Left kidney (tissue), 2 donors: ENCODE data around the gene CEP162. TPM values are rescaled to one million over a fixed set of nuclear protein-coding genes. Genes with fewer than 3 reads are reported as not detected.
"Not testable (repeated sequence)": the region's sequence is repeated elsewhere in the genome, so short reads cannot be mapped to it uniquely, and the experiment has no call there.

Source experiments
- DNase-seq: peaks from one replicate; pipeline ENCODE4 v3.0.0-alpha.2; 2013
- polyA plus RNA-seq: library from polyadenylated mRNA; unstranded; fragments of 120-200 nt; gene quantifications from one replicate; pipeline ENCODE4 v1.2.1, GENCODE V29; 2013; ENCODE audit not compliant: insufficient read length

Gene CEP162
- polyA plus RNA-seq, 1 donor = 29.2 TPM

DNA sequence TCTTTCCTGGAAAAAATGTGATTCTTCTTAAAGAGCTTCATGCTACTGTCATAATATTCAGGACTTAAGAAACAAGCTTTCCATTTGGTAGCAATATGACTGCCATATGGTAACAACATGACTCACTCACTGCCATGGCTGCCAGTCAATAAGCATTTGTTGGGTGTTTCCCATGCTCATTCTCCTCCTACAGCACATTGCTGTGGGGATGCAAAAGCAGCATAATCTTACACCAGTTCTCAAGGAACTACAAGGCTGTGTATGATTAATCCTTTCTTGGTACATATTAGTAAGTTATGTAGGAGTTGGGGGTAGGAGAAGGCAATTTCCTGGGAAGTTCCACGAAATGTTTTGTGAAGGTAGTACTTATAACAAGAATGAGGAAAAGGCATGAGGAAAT lies 76.7 kb downstream of the CEP162 start:
- no peak for DNase-seq

DNA sequence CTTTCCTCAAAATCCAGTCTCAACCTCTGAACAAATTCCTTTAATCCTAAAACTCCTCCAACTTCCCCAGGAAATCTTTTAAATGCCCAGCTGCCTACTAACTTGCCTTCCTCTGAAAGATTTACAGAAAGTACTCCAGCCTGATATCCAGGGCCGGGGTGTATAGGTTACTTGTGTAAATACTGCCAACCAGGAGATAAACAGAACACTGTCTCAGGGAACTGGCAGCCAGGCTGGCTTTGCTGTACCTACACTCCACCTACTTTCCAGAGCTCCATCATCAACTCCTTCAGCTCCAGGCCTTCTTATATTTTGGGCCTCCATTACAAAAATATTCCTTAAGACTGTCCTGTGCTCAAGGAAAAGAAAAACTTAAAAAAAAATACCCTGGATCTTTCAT lies 85.9 kb downstream of the CEP162 start:
- peak; percentile 18 for DNase-seq

DNA sequence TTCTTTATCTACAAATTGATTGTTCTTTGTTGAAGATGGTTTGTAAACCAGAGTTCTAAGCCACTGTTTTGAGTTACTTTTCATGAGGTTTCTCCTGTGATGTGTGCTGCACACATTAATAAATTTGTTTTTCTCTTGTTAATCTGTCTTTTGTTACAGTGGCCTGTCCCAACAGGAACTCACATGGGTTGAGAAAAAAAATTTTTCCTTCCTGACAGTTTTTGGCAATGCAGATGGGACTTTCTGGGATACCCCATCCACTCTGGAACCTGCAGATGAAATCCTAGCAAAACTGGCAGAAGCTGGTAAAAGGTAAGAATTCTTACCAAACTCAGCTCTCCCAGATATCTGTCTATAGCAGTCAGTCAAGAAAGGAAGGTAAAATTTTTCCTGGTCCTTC lies 88.1 kb downstream of the CEP162 start:
- no peak for DNase-seq

DNA sequence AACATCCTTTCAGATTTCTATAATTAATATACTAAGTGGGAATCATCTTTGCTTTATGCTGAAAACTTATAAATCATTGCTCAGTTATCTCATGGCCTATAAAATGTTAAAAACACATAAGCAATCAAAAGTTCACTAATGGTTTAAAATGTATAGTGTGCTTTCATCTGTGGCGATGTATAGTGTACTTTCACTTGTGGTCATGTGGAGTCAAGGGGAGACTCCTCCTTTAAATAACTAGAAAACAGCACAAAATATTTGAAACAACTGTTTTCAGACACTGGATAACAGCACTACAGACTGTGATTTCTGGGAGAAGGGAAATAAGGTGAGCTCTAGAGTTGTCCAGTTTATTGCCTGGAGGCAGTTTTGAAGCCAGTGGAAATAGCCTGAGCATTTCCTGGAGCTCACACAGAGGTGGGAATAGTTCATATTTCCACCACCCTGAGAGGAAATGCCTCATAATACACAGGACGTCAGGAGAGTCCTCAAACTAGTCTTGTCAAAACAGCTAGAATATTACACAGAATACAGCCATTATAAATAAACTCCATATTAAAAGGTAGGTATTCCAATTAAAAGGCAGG lies 89.4 kb downstream of the CEP162 start:
- no peak for DNase-seq

DNA sequence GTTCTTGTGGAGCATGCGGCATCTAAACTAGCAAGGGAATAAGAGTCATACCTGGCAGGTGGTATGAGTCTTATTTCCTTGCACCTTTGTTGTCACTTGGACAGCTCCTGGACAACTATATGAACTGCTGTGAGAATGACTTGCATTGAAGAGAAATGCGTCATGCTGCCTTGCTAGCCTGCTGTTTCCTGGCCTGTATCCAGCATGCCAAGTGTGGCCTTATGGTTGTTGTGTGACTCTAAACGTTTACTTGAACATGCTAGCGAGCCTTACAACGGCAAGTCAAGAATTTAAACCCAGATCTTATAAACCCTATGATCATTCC lies 90.4 kb downstream of the CEP162 start:
- no peak for DNase-seq

DNA sequence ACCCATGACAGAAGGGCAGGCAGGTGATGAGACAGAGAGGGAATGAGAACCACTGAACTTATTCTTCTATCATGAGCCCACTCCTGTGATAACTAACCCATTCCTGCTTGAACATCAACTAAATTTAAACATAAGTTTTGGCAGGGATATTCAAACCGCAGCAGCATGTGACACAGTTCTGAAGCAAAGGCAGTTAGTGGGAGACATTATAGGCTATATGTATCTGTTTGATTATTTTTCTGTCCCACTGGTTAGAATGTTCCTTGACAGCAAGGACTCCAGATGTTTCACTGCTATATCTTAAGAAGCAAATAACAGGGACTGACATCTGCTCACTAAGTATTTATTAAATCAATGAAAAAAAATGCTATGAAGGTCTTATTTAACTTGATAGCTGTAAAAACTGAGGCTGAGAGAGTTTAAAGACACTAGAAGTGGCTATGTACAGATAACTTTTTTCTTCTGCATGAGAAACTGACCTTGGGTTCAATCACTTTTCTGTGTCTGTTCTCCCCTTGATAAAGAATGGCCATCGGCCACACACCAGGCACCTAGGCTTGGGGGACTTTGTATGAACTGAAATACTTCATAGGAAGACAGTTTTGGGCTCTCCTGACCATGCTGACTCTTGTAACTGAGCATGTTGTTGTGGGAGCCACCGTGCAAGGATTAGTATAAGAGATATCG lies 90.9 kb downstream of the CEP162 start:
- no peak for DNase-seq

DNA sequence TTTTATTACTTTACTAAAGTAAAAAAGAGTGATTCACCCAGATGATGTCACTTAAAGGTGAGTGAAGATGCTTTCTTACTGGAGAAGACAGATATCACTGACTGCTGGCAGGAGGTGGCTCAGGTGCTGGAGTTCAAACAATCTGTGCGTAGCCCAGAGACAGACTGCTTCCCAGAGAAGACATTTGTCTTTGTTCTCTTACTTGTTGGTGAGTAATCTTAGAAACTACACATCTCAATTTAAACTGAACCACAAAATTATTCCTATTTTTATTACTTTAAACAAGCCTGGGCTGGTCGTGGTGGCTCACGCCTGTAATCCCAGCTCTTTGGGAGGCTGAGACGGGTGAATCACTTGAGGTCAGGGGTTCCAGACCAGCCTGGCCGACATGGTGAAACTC lies 92.2 kb downstream of the CEP162 start:
- no peak for DNase-seq

DNA sequence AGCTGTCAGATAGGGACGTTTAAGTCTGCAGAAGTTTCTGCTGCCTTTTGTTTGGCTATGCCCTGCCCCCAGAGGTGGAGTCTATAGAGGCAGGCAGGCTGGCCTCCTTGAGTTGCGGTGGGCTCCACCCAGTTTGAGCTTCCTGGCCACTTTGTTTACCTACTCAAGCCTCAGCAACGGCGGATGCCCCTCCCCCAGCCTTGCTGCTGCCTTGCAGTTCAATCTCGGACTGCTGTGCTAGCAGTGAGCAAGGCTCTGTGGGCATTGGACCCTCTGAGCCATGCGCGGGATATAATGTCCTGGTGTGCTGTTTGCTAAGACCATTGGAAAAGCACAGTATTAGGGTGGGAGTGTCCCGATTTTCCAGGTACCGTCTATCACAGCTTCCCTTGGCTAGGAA lies 94.1 kb downstream of the CEP162 start:
- DNase-seq = not testable (repeated sequence)

DNA sequence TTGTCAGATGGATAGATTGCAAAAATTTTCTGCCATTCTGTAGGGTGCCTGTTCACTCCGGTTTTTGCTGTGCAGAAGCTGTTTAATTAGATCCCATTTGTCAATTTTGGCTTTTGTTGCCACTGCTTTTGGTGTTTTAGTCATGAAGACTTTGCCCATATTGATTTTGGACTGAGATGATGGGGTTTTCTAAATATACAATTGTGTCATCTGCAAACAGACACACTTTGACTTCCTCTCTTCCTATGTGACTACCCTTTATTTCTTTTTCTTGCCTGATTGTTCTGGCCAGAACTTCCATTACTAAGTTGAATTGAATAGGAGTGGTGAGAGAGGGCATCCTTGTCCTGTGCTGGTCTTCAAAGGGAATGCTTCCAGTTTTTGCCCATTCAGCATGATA lies 97.9 kb downstream of the CEP162 start:
- DNase-seq = not testable (repeated sequence)

DNA sequence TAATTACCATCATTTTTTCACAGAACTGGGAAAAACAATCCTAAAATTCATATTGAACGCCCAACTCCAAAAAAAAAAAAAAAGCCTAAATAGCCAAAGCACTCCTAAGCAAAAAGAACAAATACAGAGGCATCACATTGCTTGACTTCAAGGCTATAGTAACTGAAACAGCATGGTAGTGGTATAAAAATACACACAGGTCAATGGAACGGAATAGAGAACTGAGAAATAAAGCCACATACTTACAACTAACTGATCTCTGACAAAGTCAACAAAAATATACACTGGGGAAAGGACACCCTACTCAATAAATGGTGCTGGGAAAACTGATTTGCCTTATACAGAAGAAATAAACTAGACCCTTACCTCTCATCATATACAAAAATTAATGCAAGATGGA lies 104.3 kb downstream of the CEP162 start:
- DNase-seq = no peak

DNA sequence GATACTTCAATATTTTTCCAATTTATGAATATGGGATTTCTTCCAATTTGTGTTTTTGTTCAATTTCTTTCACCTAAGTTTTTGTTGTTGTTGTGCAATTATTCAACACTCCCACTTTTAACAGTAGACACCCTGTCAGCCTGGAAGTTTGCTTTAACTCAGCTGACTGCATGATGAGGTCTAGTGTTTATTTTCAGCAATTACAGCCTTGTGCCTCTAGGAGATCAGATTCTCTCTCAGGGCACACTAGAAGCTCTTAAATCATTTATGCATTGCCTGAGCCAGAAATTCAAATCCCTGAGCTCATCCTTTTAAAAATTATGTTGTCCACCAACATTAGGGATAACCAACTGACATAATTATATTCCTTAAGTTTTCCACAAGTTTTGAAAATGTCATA lies 108.2 kb downstream of the CEP162 start:
- no peak for DNase-seq

DNA sequence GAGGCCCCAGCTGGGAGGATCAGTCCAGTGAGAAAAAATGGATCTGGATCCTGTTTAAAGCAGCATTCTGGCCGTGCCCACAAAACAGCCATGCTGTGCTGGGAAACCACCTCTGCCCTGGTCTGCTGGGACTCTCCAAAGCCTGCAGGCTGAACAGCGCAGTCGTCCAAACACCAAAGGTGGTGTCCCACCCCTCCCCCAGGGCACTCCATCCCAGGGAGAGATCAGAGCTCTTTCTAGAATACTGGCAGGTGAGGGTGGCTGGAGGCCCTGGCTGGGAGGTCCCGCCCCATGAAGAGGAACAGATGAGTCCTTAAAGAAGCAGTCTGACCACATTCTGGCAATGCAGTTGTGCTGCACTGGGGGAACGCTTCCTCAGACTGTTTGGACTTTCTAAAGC lies 109.3 kb downstream of the CEP162 start:
- DNase-seq = no peak

DNA sequence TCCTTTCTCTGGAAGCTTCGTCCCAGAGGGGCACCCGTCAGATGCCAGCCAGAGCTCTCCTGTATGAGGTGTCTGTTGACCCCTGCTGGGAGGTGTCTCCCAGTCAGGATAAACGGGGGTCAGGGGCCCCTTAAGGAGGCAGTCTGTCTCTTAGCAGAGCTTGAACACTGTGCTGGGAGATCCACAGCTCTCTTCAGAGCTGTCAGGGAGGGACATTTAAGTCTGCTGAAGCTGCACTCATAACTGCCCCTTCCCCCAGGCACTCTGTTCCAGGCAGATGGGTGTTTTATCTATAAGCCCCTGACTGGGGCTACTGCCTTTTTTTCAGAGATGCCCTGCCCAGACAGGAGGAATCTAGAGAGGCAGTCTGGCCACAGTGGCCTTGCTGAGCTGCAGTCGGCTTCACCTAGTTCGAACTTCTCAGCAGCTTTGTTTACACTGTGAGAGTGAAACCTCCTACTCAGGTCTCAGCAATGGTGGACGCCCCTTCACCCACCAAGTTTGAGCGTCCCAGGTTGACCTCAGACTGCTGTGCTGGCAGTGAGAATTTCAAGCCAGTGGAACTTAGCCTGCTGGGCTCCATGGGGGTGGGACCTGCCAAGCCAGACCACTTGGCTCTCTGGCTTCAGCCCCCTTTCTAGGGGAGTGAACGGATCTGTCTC lies 112.4 kb downstream of the CEP162 start:
- DNase-seq = not testable (repeated sequence)

DNA sequence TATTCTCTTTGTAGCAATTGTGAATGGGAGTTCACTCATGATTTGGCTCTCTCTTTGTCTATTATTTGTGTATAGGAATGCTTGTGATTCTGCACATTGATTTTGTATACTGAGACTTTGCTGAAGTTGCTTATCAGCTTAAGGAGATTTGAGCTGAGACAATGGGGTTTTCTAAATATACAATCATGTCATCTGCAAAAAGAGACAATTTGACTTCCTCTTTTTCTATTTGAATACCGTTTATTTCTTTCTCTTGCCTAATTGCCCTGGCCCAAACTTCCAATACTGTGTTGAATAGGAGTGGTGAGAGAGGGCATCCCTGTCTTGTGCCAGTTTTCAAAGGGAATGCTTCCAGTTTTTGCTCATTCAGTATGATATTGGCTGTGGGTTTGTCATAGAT lies 116.1 kb downstream of the CEP162 start:
- DNase-seq = not testable (repeated sequence)

DNA sequence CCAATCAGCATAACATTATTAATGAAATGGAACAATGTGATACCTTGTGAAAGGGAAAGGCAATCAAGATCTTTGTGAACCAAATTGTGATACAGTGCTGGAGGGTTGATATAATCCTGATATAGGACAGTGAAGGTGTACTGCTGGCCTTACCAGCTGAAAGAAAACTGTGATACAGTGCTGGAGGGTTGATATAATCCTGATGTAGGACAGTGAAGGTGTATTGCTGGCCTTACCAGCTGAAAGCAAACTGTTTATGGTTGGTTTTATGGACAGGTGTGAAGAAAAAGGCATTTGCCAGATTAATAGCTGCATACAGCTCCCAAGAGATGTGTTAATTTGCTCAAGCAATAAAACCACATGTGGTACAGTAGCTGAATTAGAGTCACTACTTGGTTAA lies 119.9 kb downstream of the CEP162 start:
- no peak for DNase-seq

DNA sequence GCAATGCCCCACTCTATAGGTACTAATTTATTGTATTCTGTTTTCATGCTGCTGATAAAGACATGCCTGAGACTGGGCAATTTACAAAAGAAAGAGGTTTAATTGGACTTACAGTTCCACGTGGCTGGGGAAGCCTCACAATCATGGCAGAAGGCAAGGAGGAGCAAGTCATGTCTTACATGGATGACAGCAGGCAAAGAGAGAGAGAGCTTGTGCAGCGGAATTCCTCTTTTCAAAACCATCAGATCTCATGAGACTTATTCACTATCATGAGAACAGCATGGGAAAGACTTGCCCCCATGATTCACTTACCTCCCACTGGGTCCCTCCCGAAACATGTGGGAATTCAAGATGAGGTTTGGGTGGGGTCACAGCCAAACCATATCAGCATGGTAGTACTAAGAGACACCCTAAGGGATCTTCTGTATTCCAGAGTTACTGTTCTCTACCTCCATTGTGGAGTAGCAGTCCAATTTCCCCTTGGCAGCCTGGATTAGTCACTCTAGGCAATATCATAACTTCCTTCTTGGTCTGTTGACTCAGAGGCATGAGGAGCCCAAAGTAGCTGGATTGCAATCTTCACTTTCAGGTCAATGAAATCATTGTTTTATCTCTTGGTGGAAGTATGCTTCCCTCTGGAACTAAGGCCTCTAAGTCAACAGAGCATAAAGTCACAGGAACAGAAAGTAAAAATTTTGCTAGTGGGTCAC lies 122.1 kb downstream of the CEP162 start:
- not testable (repeated sequence) for DNase-seq

DNA sequence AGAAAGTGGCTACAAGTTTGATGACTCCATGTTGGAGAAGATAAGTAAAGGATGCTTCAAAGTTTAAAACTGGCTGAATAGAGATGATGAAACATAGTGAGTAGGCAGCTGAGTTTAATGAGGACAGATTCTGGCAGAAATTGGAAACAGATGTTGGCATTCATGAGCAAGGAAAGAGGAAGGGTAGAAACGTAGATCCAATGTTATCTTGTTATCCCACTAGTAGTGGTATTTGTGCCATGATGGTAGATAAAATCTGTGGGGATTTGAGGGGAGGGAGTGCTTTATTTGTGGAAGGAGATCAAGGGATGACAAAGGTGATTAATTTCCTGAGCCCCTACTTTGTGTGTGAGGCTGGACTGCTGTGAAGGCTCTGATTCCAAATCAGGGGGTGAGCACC lies 124.4 kb downstream of the CEP162 start:
- no peak for DNase-seq

DNA sequence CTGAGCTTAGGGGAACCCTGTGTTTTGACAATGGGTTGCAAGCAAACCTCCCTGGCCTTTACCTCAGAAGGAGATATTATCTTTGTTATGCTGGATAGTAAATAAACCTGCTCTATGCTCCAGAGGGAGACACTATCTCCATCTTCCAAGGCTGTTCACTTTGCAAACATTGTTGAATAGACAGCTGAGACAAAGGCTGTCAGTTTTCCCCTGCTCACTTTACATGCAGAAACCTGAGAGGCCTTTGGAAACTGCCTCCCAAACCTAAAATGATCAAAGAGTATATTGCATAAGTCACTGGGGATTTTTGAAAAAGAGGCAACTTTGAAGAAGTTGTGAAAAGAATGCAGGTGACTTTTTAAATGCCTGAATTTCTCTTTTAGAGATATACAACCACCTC lies 132.3 kb downstream of the CEP162 start:
- DNase-seq = no peak

DNA sequence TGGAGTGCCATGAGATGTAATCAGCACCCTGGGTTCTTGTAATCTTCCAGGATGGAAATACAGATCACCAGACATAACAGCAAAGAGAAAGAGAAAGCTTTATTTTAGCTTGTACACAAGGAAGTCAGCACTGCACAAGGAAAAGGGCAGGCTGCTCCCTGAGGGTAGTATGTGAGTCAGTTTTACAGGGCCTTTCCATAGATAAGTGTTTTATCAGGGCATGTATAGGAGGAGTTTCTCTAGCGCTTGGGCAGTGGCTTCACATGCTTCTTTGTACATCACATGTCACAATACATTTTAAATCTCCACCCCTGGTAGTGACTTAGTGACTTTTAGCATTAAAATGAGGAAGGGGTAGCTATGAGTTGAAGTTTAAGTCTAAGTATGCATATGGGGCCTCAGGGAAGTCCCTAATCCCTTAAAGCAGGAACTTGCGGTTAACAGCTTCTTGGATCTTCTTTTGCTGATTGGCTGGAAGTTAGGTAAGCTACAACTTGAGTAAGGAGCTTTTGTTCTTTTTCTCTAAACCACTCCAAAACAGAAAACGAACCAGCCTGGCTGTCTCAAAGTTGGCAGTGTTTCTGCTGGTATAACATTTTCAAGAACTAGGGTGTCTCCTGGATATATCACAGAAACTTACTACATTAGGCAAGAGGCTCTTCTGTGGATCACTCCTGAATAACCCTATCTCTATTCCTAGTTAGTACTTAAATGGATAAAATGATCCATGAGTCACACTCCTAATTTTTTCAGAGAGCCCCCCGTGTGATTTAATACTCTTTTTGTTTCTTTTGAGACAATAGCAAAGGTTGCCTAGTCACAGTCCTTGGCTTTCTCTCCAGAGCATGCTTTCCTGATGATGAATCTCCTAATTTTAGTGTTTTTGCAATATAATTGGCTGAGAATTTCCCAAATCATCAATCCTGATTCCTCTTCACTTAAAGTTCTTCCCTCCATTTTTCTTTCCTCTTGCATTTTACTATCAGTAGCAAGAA lies 133.7 kb downstream of the CEP162 start:
- no peak for DNase-seq

DNA sequence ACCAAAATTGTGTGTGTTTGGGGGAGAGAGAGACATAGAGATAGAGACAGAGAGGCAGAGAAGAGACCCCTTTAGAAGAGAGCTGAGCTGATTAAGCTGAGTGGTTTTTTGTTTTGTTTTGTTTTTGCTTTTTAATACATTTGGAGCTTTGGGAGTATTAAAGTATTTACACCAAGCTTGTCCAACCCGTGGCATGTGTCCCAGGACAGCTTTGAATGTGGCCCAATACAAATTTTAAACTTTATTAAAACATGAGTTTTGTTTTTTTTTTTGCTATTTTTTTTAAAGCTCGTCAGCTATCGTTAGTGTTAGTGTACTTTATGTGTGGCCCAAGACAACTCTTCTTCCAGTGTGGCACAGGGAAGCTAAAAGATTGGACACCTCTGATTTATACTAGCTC lies 137.9 kb downstream of the CEP162 start:
- DNase-seq = no peak

DNA sequence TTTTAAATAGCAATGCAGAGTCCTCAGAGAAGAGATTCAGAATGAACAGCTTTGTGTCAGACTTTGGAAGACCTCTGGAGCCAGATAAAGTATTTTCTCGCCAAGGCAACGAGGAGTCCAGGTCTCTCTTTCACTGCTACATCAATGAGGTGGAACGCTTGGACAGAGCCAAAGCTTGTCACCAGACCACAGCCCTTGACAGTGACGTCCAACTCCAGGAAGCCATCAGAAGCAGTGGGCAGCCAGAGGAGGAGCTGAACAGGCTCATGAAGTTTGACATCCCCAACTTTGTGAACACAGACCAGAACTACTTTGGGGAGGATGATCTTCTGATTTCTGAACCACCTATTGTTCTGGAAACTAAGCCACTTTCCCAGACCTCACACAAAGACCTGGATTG lies 138.4 kb downstream of the CEP162 start:
- no peak for DNase-seq
